Activated CD4-positive, alpha-beta memory T cell treated with anti-CD3 and anti-CD28 coated beads, Interleukin-2, amount 10 ng/mL, durations not matched to agents 7 days and 5 days (primary cell): ENCODE results near the gene JPT1. TPM values are rescaled to one million over a fixed set of nuclear protein-coding genes. Genes with fewer than 3 reads are reported as not detected.
"Not testable (repeated sequence)": the region's sequence is repeated elsewhere in the genome, so short reads cannot be mapped to it uniquely, and the experiment has no call there.

Experiments used
- CTCF ChIA-PET: fragments of 350-600 bp; sonication (Branson Sonifier 250); formaldehyde crosslinking; loops from one replicate; lab custom pipeline; 2021; ENCODE audit warnings: antibody characterized with exemption, inconsistent platforms; lab: Charles Lee
- POLR2A ChIA-PET: fragments of 350-600 bp; sonication (Branson Sonifier 250); formaldehyde crosslinking; loops from one replicate; lab custom pipeline; 2021; ENCODE audit warnings: antibody characterized with exemption; lab: Charles Lee
- DNase-seq: peaks from one replicate; pipeline ENCODE4 v3.0.0-alpha.2; 2020
- H3K27ac Mint-ChIP-seq: one replicate; pipeline ENCODE4 v1.8.0; 2021; ENCODE audit warnings: mild to moderate bottlenecking, mixed read lengths
- H3K27me3 Mint-ChIP-seq: one replicate; pipeline ENCODE4 v1.8.0; 2021; ENCODE audit warnings: mixed read lengths
- H3K36me3 Mint-ChIP-seq: one replicate; pipeline ENCODE4 v1.8.0; 2021; ENCODE audit warnings: low read depth, mixed read lengths
- H3K4me1 Mint-ChIP-seq: one replicate; pipeline ENCODE4 v1.8.0; 2021; ENCODE audit warnings: mixed read lengths
- H3K4me3 Mint-ChIP-seq: one replicate; pipeline ENCODE4 v1.8.0; 2021; ENCODE audit warnings: mild to moderate bottlenecking, mixed read lengths
- H3K9me3 Mint-ChIP-seq: one replicate; pipeline ENCODE4 v1.8.0; 2021; ENCODE audit warnings: mixed read lengths
- total RNA-seq, 2 experiments: library from RNA; stranded (reverse); gene quantifications; one replicate each; pipeline ENCODE4 v1.2.3, GENCODE V29; 2021

The JPT1 gene
- total RNA-seq, 2 experiments from 2014 or later, result 305 to 329 TPM

DNA sequence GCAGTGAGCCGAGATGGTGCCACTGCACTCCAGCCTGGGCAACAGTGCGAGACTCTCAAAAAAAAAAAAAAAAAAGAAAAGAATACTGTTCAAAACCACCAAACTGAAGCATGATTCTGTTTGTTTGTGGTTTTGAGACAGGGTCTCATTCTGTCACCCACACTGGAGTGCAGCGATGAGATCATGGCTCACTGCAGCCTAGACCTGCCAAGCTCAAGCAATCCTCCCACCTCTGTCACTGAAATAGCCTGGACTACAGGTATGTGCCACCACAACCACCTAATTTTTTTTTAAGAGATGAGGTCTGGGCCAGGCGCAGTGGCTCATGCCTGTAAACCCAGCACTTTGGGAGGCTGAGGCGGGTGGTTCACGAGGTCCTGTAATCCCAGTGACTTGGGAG is 24.1 kb upstream of the JPT1 start:
- POLR2A ChIA-PET, result interaction anchor here (1.3 kb wide), 1 partner anchor 24 kb away, joined by 4 read pairs; no protein-coding TSS in a partner anchor

DNA sequence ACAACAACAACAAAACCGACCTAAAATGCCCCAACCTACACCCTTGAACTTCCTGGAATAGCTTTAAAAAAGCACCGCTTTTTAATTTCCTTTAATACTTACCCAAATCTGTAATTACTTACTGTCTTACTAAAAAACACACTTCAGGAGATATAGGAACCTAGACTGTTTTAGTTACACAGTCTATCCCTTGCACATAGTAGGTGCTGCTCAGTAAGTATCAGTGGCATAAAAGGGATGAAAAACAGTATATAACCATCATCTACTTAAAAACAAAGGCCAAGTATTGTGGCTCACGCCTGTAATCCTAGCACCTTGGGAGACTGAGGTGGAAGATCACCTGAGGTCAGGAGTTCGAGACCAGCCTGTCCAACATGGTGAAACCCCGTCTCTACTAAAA is 22.3 kb upstream of the JPT1 start:
- ChIA-PET CTCF (interaction anchor here (0.6 to 2.2 kb wide), 8 partner anchors 9 to 126 kb away, joined by 3 to 10 read pairs (median 3); partner anchors contain the start of gene NUP85), POLR2A (interaction anchor here (0.9 to 3.8 kb wide), 5 partner anchors 13 to 63 kb away, joined by 3 to 25 read pairs (median 6); partner anchors contain the start of gene JPT1)
- H3K36me3 Mint-ChIP-seq, result peaks cover 76% of the 10 kb centered on the region
- H3K4me3 Mint-ChIP-seq, result no peak overlapping the region
- no peaks in the 10 kb centered on the region for H3K9me3 Mint-ChIP-seq
- H3K27me3 Mint-ChIP-seq, result no peaks in the 10 kb centered on the region
- DNase-seq, result no peak
- H3K4me1 Mint-ChIP-seq, result peaks cover 51% of the 10 kb centered on the region
- no peak overlapping the region for H3K27ac Mint-ChIP-seq

More for the DNA sequence above, 24.1 kb upstream of the JPT1 start:
- CTCF ChIA-PET, result no interaction called here
- H3K4me1 Mint-ChIP-seq, result peaks cover 46% of the 10 kb centered on the region
- no peak overlapping the region for H3K4me3 Mint-ChIP-seq
- H3K27ac Mint-ChIP-seq, result no peak overlapping the region
- no peaks in the 10 kb centered on the region for H3K27me3 Mint-ChIP-seq
- peaks cover 65% of the 10 kb centered on the region for H3K36me3 Mint-ChIP-seq
- H3K9me3 Mint-ChIP-seq, result no peaks in the 10 kb centered on the region
- DNase-seq, result no peak

DNA sequence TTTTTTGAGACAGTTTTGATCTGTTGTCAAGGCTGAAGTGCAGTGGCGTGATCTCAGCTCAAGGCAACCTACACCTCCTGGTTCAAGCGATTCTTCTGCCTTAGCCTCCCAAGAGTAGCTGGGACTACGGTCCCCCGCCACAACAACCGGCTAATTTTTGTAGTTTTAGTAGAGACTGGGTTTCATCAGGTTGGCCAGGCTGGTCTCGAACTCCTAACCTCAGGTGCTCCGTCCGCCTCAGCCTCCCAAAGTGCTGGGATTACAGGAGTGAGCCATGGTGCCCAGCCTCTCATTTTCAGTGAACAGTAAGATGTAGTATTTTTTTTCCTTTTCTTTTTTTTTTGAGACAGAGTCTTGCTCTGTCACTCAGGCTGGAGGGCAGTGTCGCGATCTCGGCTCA is 20.7 kb upstream of the JPT1 start:
- ChIA-PET POLR2A (interaction anchor here (1.2 to 3.8 kb wide), 5 partner anchors 8 to 61 kb away, joined by 3 to 25 read pairs (median 7); partner anchors contain the start of genes JPT1 and SUMO2), CTCF (interaction anchor here (5.7 to 7.5 kb wide), 2 partner anchors 27 to 59 kb away, joined by 52 to 119 read pairs; no protein-coding TSS in a partner anchor)
- Mint-ChIP-seq H3K4me3 (no peak overlapping the region), H3K36me3 (peaks cover 64% of the 10 kb centered on the region), H3K4me1 (peaks cover 44% of the 10 kb centered on the region), H3K27ac (no peak overlapping the region), H3K9me3 (no peaks in the 10 kb centered on the region), H3K27me3 (no peaks in the 10 kb centered on the region)
- no peak for DNase-seq

DNA sequence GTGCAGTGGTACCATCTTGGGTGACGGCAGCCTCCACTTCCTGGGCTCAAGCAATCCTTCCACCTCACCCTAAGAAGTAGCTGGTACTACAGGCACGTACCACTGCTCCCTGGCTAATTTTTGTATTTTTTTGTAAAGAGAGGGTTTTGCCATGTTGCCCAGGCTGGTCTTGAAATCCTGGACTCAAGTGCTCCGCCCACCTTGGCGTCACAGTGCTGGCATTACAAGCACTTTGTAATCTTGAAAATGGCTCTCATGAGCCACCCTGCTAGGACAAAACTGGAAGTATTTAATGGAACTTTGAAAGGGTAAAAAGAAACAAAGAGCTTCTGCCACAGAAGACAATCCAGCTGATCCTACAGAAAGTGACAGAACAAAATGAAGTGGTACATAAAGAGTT is 19.2 kb upstream of the JPT1 start:
- POLR2A ChIA-PET, result interaction anchor here (0.6 to 3.8 kb wide), 6 partner anchors 10 to 64 kb away, joined by 3 to 25 read pairs (median 5); partner anchors contain the start of genes ARMC7, JPT1 and SUMO2
- peaks cover 50% of the 10 kb centered on the region for H3K36me3 Mint-ChIP-seq

DNA sequence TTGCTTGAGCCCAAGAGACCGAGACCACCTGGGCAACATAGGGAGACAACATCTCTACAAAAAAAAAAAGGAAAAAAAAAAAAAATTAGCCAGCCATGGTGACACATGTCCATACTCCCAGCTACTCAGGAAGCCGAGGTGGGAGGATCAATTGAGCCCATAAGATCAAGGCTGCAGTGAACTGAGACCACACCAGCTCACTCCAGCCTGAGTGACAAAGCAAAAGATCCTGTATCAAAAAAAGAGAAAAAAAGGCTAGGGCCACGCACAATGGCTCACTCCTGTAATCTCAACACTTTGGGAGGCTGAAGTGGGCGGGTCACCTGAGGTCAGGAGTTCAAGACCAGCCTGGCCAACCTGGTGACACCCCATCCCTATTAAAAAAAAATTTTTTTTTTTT is 14.7 kb upstream of the JPT1 start:
- ChIA-PET CTCF (interaction anchor here (0.7 to 7.5 kb wide), 3 partner anchors 33 to 1740 kb away, joined by 3 to 52 read pairs (median 15); no protein-coding TSS in a partner anchor), POLR2A (interaction anchor here (0.7 to 2.0 kb wide), 6 partner anchors 10 to 177 kb away, joined by 3 to 6 read pairs (median 3); partner anchors contain the start of gene JPT1)
- Mint-ChIP-seq H3K9me3 (no peaks in the 10 kb centered on the region), H3K4me3 (no peak overlapping the region), H3K4me1 (peaks cover 22% of the 10 kb centered on the region), H3K36me3 (peaks cover 54% of the 10 kb centered on the region), H3K27me3 (no peaks in the 10 kb centered on the region), H3K27ac (no peak overlapping the region)
- DNase-seq, result no peak

More for the DNA sequence above, 19.2 kb upstream of the JPT1 start:
- H3K27ac Mint-ChIP-seq, result no peak overlapping the region
- CTCF ChIA-PET, result interaction anchor here (0.7 to 7.5 kb wide), 7 partner anchors 14 to 63 kb away, joined by 3 to 119 read pairs (median 8); partner anchors contain the start of gene ARMC7
- H3K9me3 Mint-ChIP-seq, result no peaks in the 10 kb centered on the region
- H3K4me3 Mint-ChIP-seq, result no peak overlapping the region
- DNase-seq, result no peak
- peaks cover 32% of the 10 kb centered on the region for H3K4me1 Mint-ChIP-seq
- H3K27me3 Mint-ChIP-seq, result no peaks in the 10 kb centered on the region

DNA sequence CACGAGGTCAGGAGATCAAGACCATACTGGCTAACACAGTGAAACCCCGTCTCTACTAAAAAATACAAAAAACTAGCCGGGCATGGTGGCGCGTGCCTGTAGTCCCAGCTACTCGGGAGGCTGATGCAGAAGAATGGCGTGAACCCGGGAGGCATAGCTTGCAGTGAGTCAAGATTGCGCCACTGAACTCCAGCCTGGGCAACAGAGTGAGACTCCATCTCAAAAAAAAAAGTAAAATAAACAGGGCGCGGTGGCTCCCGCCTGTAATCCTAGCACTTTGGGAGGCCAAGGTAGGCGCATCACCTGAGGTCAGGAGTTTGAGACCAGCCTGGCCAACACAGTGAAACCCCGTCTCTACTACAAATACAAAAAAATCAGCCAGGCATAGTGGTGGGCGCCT is 10.3 kb upstream of the JPT1 start:
- ChIA-PET POLR2A (interaction anchor here (1.0 kb wide), 1 partner anchor 10 kb away, joined by 4 read pairs; the partner anchor contains the start of gene JPT1), CTCF (interaction anchor here (0.8 kb wide), 1 partner anchor 37 kb away, joined by 3 read pairs; no protein-coding TSS in a partner anchor)
- not testable (repeated sequence) for H3K4me1 Mint-ChIP-seq, H3K4me3 Mint-ChIP-seq, DNase-seq, H3K27ac Mint-ChIP-seq, H3K27me3 Mint-ChIP-seq, H3K9me3 Mint-ChIP-seq
- H3K36me3 Mint-ChIP-seq, result peaks cover 41% of the 10 kb centered on the region

DNA sequence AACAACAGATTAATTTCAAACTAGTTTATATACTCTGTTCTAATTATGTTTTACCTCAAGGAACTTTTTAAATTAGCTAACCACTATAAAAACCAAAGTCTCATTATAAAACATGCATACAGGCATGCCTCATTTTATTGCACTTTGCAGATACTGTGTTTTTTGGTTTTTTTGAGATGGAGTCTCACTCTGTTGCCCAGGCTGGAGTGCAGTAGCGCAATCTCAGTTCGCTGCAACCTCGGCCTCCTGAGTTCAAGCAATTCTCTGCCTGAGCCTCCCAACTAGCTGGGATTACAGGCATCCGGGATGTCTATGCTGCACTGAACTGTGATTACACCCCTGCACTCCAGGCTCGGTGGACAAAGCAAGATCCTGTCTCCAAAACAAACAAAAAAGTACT is 8.8 kb upstream of the JPT1 start:
- no peak for DNase-seq
- Mint-ChIP-seq H3K27me3 (no peaks in the 10 kb centered on the region), H3K9me3 (no peaks in the 10 kb centered on the region), H3K4me3 (no peak overlapping the region), H3K4me1 (peaks cover 2% of the 10 kb centered on the region), H3K36me3 (peaks cover 36% of the 10 kb centered on the region), H3K27ac (no peak overlapping the region)
- CTCF ChIA-PET, result interaction anchor here (1.1 to 1.7 kb wide), 3 partner anchors 8 to 49 kb away, joined by 4 to 10 read pairs (median 6); no protein-coding TSS in a partner anchor
- POLR2A ChIA-PET, result interaction anchor here (1.0 to 1.2 kb wide), 2 partner anchors 9 to 43 kb away, joined by 3 to 6 read pairs; partner anchors contain the start of gene JPT1

DNA sequence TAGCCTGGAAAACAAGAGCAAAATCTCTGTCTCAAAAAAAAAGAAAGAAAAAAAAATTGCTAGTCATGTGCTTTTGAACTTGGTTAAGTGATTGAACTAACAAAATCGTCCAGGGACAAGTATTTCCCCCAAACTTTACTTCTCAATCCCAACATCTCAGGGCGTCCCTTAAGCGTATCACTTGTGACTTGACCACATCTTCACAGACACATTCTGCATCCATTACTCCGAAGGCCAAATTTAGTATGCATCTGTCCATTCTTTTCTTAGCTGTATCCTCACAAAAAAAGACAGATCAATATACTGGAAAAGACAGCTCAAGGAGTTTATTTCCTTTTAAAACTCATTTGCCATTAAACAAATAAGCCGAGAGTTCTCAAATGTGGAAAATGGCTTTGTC is 5.9 kb upstream of the JPT1 start:
- H3K4me3 Mint-ChIP-seq, result no peak overlapping the region
- POLR2A ChIA-PET, result interaction anchor here (0.6 kb wide), 1 partner anchor 8 kb away, joined by 3 read pairs; no protein-coding TSS in a partner anchor
- H3K4me1 Mint-ChIP-seq, result peaks cover 11% of the 10 kb centered on the region
- no peaks in the 10 kb centered on the region for H3K9me3 Mint-ChIP-seq
- peaks cover 20% of the 10 kb centered on the region for H3K36me3 Mint-ChIP-seq
- no peak overlapping the region for H3K27ac Mint-ChIP-seq
- no peak for DNase-seq
- H3K27me3 Mint-ChIP-seq, result no peaks in the 10 kb centered on the region
- CTCF ChIA-PET, result interaction anchor here (0.5 to 5.6 kb wide), 2 partner anchors 11 to 52 kb away, joined by 3 to 17 read pairs; no protein-coding TSS in a partner anchor

DNA sequence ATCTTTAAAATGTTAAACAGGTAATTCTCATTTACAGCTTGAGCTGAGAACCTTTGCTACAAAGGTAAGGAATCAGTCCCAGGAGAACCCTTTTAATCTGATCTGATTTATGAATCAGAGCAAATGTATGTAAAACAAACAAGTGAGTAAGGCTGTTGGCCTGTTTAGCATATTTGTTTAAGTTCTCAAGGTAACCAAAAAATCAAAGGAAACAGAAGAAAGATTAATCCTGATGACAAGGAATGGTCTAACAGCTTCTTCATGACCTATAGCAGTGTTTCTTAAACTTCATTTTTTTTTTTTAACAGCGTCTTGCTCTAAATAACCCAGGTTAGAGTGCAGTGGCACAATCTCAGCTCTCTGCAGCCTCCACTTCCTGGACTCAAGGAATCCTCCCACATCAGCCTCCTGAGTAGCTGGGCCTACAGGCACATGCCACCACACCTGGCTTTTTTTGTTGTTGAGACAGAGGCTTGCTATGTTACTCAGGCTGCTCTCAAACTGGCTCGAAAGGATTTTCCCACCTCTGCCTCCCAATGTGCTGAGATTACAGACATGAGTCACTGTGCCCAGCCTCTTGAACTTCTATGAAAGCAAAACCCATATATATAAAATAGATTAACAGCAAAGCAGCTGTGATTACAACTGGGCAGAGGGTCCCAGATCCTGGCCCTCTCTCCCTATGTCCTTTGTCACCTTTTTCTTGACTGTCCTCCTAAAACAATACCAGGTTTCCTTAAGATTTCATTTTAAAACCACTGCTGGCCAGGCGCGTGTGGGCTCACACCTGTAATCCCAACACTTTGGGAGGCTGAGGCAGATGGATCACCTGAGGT is 5.1 kb upstream of the JPT1 start:
- DNase-seq, result no peak
- no peak overlapping the region for H3K27ac Mint-ChIP-seq
- ChIA-PET POLR2A (interaction anchor here (0.6 to 1.2 kb wide), 4 partner anchors 9 to 45 kb away, joined by 3 to 6 read pairs (median 3); no protein-coding TSS in a partner anchor), CTCF (interaction anchor here (0.5 to 5.6 kb wide), 3 partner anchors 12 to 53 kb away, joined by 3 to 17 read pairs (median 11); no protein-coding TSS in a partner anchor)
- no peaks in the 10 kb centered on the region for H3K27me3 Mint-ChIP-seq
- no peak overlapping the region for H3K4me3 Mint-ChIP-seq
- peaks cover 16% of the 10 kb centered on the region for H3K36me3 Mint-ChIP-seq
- peaks cover 19% of the 10 kb centered on the region for H3K4me1 Mint-ChIP-seq
- H3K9me3 Mint-ChIP-seq, result no peaks in the 10 kb centered on the region

DNA sequence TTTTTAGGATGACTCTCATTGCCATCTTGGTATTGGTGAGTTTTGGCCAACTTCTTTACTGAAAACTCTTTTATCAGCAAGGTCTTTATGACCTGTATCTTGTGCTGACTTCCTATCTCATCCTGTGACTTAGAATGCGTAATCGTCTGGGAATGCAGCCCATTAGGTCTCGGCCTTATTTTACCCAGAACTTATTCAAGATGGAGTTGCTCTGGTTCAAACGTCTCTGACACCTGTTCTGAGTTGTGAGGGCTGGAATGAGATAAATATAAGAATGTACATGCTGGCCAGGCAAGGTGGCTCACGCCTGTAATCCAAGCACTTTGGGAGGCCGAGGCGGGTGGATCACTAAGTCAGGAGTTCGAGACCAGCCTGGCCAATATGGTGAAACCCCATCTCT is 4.2 kb upstream of the JPT1 start:
- ChIA-PET POLR2A (interaction anchor here (1.2 kb wide), 1 partner anchor 10 kb away, joined by 3 read pairs; no protein-coding TSS in a partner anchor), CTCF (interaction anchor here (0.7 to 5.6 kb wide), 3 partner anchors 13 to 123 kb away, joined by 4 to 17 read pairs (median 11); no protein-coding TSS in a partner anchor)
- not testable (repeated sequence) for H3K4me3 Mint-ChIP-seq, H3K27me3 Mint-ChIP-seq, H3K27ac Mint-ChIP-seq, H3K9me3 Mint-ChIP-seq, DNase-seq
- Mint-ChIP-seq H3K4me1 (peaks cover 19% of the 10 kb centered on the region), H3K36me3 (peaks cover 14% of the 10 kb centered on the region)

DNA sequence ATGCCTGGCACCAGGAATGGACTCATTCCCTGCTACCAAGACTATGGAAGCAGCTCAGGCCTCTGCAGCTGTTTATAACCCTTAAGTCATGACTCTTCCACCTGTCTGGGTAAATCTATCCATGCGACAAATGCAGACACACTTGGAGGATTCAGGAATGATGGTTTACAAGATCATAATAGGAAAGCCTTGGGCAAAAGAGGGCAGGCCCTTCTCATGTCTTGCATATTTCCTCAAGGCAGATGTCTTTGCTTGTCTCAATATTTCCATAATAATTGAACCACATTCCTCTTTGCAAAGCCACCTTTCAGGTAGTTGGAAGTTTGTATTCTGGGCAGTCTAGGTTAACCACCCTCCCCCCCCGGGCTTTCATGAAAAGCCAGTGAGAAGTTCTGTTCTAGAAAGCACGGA is 884 bp upstream of the JPT1 start:
- Mint-ChIP-seq H3K27ac (peak overlapping the region; percentile 86), H3K4me1 (peaks cover 37% of the 10 kb centered on the region), H3K36me3 (peaks cover 32% of the 10 kb centered on the region), H3K27me3 (no peaks in the 10 kb centered on the region), H3K9me3 (no peaks in the 10 kb centered on the region), H3K4me3 (no peak overlapping the region)
- DNase-seq, result no peak
- ChIA-PET CTCF (interaction anchor here (1.0 to 5.6 kb wide), 5 partner anchors 16 to 48 kb away, joined by 3 to 17 read pairs (median 5); no protein-coding TSS in a partner anchor), POLR2A (interaction anchor here (0.6 to 3.1 kb wide), 36 partner anchors 8 to 143 kb away, joined by 3 to 25 read pairs (median 6); partner anchors contain the start of genes ARMC7, GGA3, MIF4GD and MRPL58)

DNA sequence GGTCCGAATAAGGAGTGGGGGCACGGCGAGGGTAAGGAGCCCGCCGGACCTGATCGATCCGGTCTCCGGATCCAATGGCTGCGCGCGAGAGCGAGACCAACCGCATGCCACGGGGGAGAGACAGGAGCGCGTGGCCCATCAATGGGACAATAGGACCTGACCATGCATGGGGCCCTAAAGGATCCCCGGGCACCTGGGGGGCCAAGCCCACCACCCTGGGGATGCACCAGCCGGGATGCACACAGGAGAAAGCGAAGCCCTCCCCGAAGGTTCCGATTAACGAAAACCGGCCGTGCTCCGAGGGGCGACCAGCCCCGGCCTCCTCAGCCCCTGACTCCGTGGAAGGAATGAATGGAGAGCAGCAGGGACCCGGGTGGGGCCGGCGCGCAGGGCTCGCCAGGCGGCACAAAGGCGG is 525 bp downstream of the JPT1 start:
- H3K36me3 Mint-ChIP-seq, result peaks cover 38% of the 10 kb centered on the region
- no peaks in the 10 kb centered on the region for H3K27me3 Mint-ChIP-seq
- peaks cover 43% of the 10 kb centered on the region for H3K4me1 Mint-ChIP-seq
- DNase-seq, result peak; percentile 50
- H3K4me3 Mint-ChIP-seq, result peak overlapping the region; percentile 93
- H3K27ac Mint-ChIP-seq, result peak overlapping the region; percentile 81
- ChIA-PET POLR2A (interaction anchor here (1.1 to 3.1 kb wide), 22 partner anchors 9 to 118 kb away, joined by 3 to 25 read pairs (median 6); partner anchors contain the start of genes GGA3, MRPS7, NT5C and NUP85), CTCF (interaction anchor here (1.2 kb wide), 1 partner anchor 39 kb away, joined by 3 read pairs; no protein-coding TSS in a partner anchor)
- no peaks in the 10 kb centered on the region for H3K9me3 Mint-ChIP-seq
